H1 (cell line): ENCODE data around the gene MED23. TPM values are rescaled to one million over a fixed set of nuclear protein-coding genes. Genes with fewer than 3 reads are reported as not detected.
A peak's percentile ranks its signal among the peaks of the same experiment; 100 is the strongest.

Experiments
- CTCF ChIA-PET: fragments of 300-600 bp; sonication (Branson Sonifier 250); formaldehyde crosslinking; loops from one replicate; lab custom pipeline; 2021; ENCODE audit not compliant: partially characterized antibody; lab: Charles Lee
- POLR2A ChIA-PET: fragments of 300-600 bp; sonication (Branson Sonifier 250); formaldehyde crosslinking; loops from one replicate; lab custom pipeline; 2021; ENCODE audit warnings: inconsistent platforms; ENCODE audit not compliant: partially characterized antibody; lab: Charles Lee
- DNase-seq, 2 experiments: peaks; one replicate each; pipeline versions ENCODE4 v3.0.0 to v3.0.0-alpha.2; 2010 to 2022; ENCODE audit warnings: low spot score in 2 of 2, low read depth in 1 of 2, mixed read lengths in 1 of 2
- FAIRE-seq: peaks from 2 replicates; lab custom pipeline; 2011; peaks lifted over from hg19 to GRCh38; lab: Jason Lieb, UNC
- H2AFZ ChIP-seq: 2 replicates; pipeline ENCODE4 v1.8.1; 2012; ENCODE audit warnings: low read length, inconsistent platforms
- H2AK5ac ChIP-seq: 2 replicates; pipeline ENCODE4 v1.6.1; 2013; ENCODE audit warnings: low read depth, low read length
- H2BK120ac ChIP-seq: replicated peaks from 2 replicates; pipeline ENCODE3; 2013; ENCODE audit warnings: low read depth, low read length, inconsistent platforms
- H2BK12ac ChIP-seq: 2 replicates; pipeline ENCODE4 v1.6.1; 2013; ENCODE audit warnings: low read depth, low read length
- H2BK15ac ChIP-seq: 2 replicates; pipeline ENCODE4 v1.6.1; 2013; ENCODE audit warnings: low read length
- H2BK20ac ChIP-seq: 2 replicates; pipeline ENCODE4 v1.6.1; 2013; ENCODE audit warnings: low read length
- H2BK5ac ChIP-seq: 2 replicates; pipeline ENCODE4 v1.6.1; 2013; ENCODE audit warnings: low read depth, low read length
- H3K14ac ChIP-seq: 2 replicates; pipeline ENCODE4 v1.6.1; 2013; ENCODE audit warnings: inconsistent platforms; ENCODE audit not compliant: insufficient read length
- H3K18ac ChIP-seq: 2 replicates; pipeline ENCODE4 v1.6.1; 2013; ENCODE audit warnings: low read length; ENCODE audit errors: extremely low read depth
- H3K23ac ChIP-seq: 2 replicates; pipeline ENCODE4 v1.6.1; 2013; ENCODE audit warnings: inconsistent platforms; ENCODE audit not compliant: insufficient read length
- H3K23me2 ChIP-seq: 2 replicates; pipeline ENCODE4 v1.6.1; 2013; ENCODE audit warnings: low read depth, low read length
- H3K27ac ChIP-seq: 2 replicates; pipeline ENCODE4 v1.6.1; 2011; ENCODE audit warnings: low read depth, low read length, inconsistent platforms
- H3K27me3 ChIP-seq, 4 experiments: replicated peaks in 1 of 4; 1 replicate in 1 of 4; 2 replicates in 3 of 4; pipeline versions ENCODE4 v1.6.1 to v1.8.1; 2011 to 2013; ENCODE audit warnings: low read length in 3 of 4, mild to moderate bottlenecking in 3 of 4, inconsistent platforms in 2 of 4, mixed read lengths in 2 of 4, moderate library complexity in 1 of 4; ENCODE audit not compliant: control insufficient read depth in 3 of 4, insufficient read depth in 3 of 4; ENCODE audit errors: extremely low read depth in 1 of 4
- H3K36me3 ChIP-seq, 4 experiments: 2 replicates each; pipeline versions ENCODE4 v1.6.1 to v1.8.1; 2011 to 2013; ENCODE audit warnings: mild to moderate bottlenecking in 4 of 4, low read length in 3 of 4, moderate library complexity in 2 of 4, control low read depth in 1 of 4, inconsistent platforms in 1 of 4; ENCODE audit not compliant: insufficient read depth in 4 of 4, control insufficient read depth in 2 of 4
- H3K4ac ChIP-seq: replicated peaks from 2 replicates; pipeline ENCODE3; 2013; ENCODE audit warnings: low read length, low read depth, mixed read lengths, inconsistent platforms; ENCODE audit not compliant: insufficient read length
- H3K4me1 ChIP-seq, 4 experiments: replicated peaks in 1 of 4; 1 replicate in 1 of 4; 2 replicates in 3 of 4; pipeline versions ENCODE4 v1.6.1 to v1.8.1; 2011 to 2013; ENCODE audit warnings: low read length in 3 of 4, inconsistent platforms in 2 of 4, mixed read lengths in 1 of 4; ENCODE audit not compliant: insufficient read depth in 4 of 4, control insufficient read depth in 3 of 4
- H3K4me2 ChIP-seq, 2 experiments: 2 replicates each; pipeline versions ENCODE4 v1.6.1 to v1.8.1; 2011 to 2013; ENCODE audit warnings: low read depth in 2 of 2, low read length in 2 of 2, control low read depth in 1 of 2, inconsistent platforms in 1 of 2, mild to moderate bottlenecking in 1 of 2; ENCODE audit not compliant: insufficient read depth in 1 of 2
- H3K4me3 ChIP-seq, 4 experiments: fragments of 200-600, 300-600 bp in 1 of 4; sonication (generic), shearing (Covaris generic), sonication (Bioruptor Twin) in 1 of 4; 2 replicates each; pipeline versions ENCODE4 v1.5.1 to v1.8.1; 2011 to 2016; ENCODE audit warnings: low read length in 4 of 4, low read depth in 3 of 4, control low read depth in 2 of 4, inconsistent platforms in 2 of 4, mild to moderate bottlenecking in 2 of 4, mixed read lengths in 1 of 4, moderate library complexity in 1 of 4; ENCODE audit not compliant: insufficient read depth in 2 of 4; ENCODE audit errors: extremely low read depth in 1 of 4
- H3K56ac ChIP-seq: replicated peaks from 2 replicates; pipeline ENCODE3; 2013; ENCODE audit warnings: low read depth, mild to moderate bottlenecking, mixed read lengths, low read length, inconsistent platforms; ENCODE audit not compliant: insufficient read length
- H3K79me1 ChIP-seq: 2 replicates; pipeline ENCODE4 v1.6.1; 2013; ENCODE audit warnings: low read depth, low read length, control low read depth
- H3K79me2 ChIP-seq, 2 experiments: 2 replicates each; pipeline versions ENCODE4 v1.6.1 to v1.8.1; 2012 to 2013; ENCODE audit warnings: low read length in 2 of 2, mild to moderate bottlenecking in 2 of 2, inconsistent platforms in 1 of 2; ENCODE audit not compliant: insufficient read depth in 2 of 2, control insufficient read depth in 1 of 2
- H3K9ac ChIP-seq, 4 experiments: replicated peaks in 1 of 4; 1 replicate in 1 of 4; 2 replicates in 3 of 4; pipeline versions ENCODE4 v1.6.1 to v1.8.1; 2011 to 2013; ENCODE audit warnings: low read depth in 3 of 4, low read length in 3 of 4, control low read depth in 2 of 4, mild to moderate bottlenecking in 2 of 4, moderate library complexity in 2 of 4, inconsistent platforms in 1 of 4; ENCODE audit errors: extremely low read depth in 1 of 4
- H3K9me3 ChIP-seq, 2 experiments: 2 replicates each; pipeline versions ENCODE4 v1.6.1 to v1.8.1; 2012 to 2013; ENCODE audit warnings: mild to moderate bottlenecking in 2 of 2, moderate library complexity in 2 of 2, control low read depth in 1 of 2, inconsistent platforms in 1 of 2, low read depth in 1 of 2, low read length in 1 of 2, mixed read lengths in 1 of 2; ENCODE audit not compliant: insufficient read depth in 2 of 2
- H4K20me1 ChIP-seq, 2 experiments: replicated peaks in 1 of 2; 2 replicates each; pipeline versions ENCODE3 to v1.8.1; 2011 to 2013; ENCODE audit warnings: inconsistent platforms in 2 of 2, low read length in 2 of 2, mild to moderate bottlenecking in 1 of 2; ENCODE audit not compliant: insufficient read depth in 2 of 2, control insufficient read depth in 1 of 2
- H4K5ac ChIP-seq: 2 replicates; pipeline ENCODE4 v1.6.1; 2013; ENCODE audit warnings: low read length, low read depth, mixed read lengths, inconsistent platforms; ENCODE audit not compliant: insufficient read length
- H4K8ac ChIP-seq: 2 replicates; pipeline ENCODE4 v1.8.0; 2013; ENCODE audit warnings: mild to moderate bottlenecking, moderate library complexity, low read length, inconsistent platforms; ENCODE audit not compliant: insufficient read depth; ENCODE audit errors: extremely low read depth
- H4K91ac ChIP-seq: replicated peaks from 2 replicates; pipeline ENCODE3; 2013; ENCODE audit warnings: low read length, mixed read lengths, inconsistent platforms; ENCODE audit not compliant: insufficient read length
- BACH1 ChIP-seq: IDR thresholded peaks from 2 replicates; pipeline ENCODE4 v1.6.1; 2012; ENCODE audit warnings: low read length, improper control_type of control experiment
- BCL11A ChIP-seq, 2 experiments: IDR thresholded peaks; one replicate each; pipeline ENCODE4 v1.6.1; 2011; ENCODE audit warnings: low read depth in 2 of 2, low read length in 2 of 2, mild to moderate bottlenecking in 2 of 2
- GABPA ChIP-seq: IDR thresholded peaks from 2 replicates; pipeline ENCODE4 v1.6.1; 2011; ENCODE audit warnings: mild to moderate bottlenecking, low read length, moderate library complexity, borderline replicate concordance; ENCODE audit not compliant: insufficient read depth
- RAD21 ChIP-seq, 2 experiments: IDR thresholded peaks in 1 of 2; conservative IDR thresholded peaks in 1 of 2; 2 replicates each; pipeline ENCODE4 v1.6.1; 2011; ENCODE audit warnings: low read depth in 2 of 2, low read length in 2 of 2, improper control_type of control experiment in 1 of 2, inconsistent platforms in 1 of 2, mild to moderate bottlenecking in 1 of 2, moderate library complexity in 1 of 2
- SP1 ChIP-seq: IDR thresholded peaks from 2 replicates; pipeline ENCODE4 v1.6.1; 2011; ENCODE audit warnings: low read depth, low read length
- USF2 ChIP-seq: IDR thresholded peaks from 2 replicates; pipeline ENCODE4 v1.6.1; 2011; ENCODE audit warnings: low read length, improper control_type of control experiment
- ZNF274 ChIP-seq: IDR thresholded peaks from 2 replicates; pipeline ENCODE4 v1.7.0; 2012; ENCODE audit warnings: low read length, borderline replicate concordance; ENCODE audit errors: extremely low read depth
- WGBS, 2 experiments: shearing (Covaris generic) in 1 of 2; methylation state at CpG; one replicate each; pipeline versions ENCODE4 v1.1.6 to v1.1.7; 2013 to 2015; ENCODE audit warnings: low lambda C conversion rate in 2 of 2, mixed read lengths in 2 of 2, inconsistent platforms in 1 of 2, low coverage in 1 of 2, missing lambda C conversion rate in 1 of 2; ENCODE audit not compliant: insufficient replicate concordance in 2 of 2, insufficient coverage in 1 of 2, insufficient read length in 1 of 2; ENCODE audit errors: extremely low coverage in 1 of 2, missing lambda C conversion rate in 1 of 2; 5-methylcytosine and 5-hydroxymethylcytosine counted together
- polyA plus RNA-seq, 7 experiments: library from polyadenylated mRNA; depleted of rRNA in 3 of 7; stranded (reverse) in 5 of 7; unstranded in 2 of 7; fragments of >200 nt in 5 of 7; fragments of 200-250 nt in 2 of 7; gene quantifications; 1 replicate in 5 of 7; 2 replicates in 1 of 7; 4 replicates in 1 of 7; pipeline versions ENCODE4 v1.2.1 to v1.2.3, GENCODE V29; 2011 to 2013; ENCODE audit warnings: missing spikeins in 2 of 7, mixed read lengths in 2 of 7
- total RNA-seq: library from RNA; stranded (reverse); fragmentation: NEBNext Ultra II Directional; extraction: Animal tissue kit (Norgen Biotek cat#: 25700); gene quantifications from 2 replicates; pipeline ENCODE4 v1.2.1, GENCODE V29; 2021
- TF ChIP-seq, protein P1 (sequence below), 3 experiments: IDR thresholded peaks; 1 replicate in 2 of 3; 2 replicates in 1 of 3; pipeline versions ENCODE4 v1.5.1 to v1.6.1; 2011; ENCODE audit warnings: low read length in 3 of 3, mild to moderate bottlenecking in 3 of 3, inconsistent platforms in 2 of 3, low read depth in 1 of 3, moderate library complexity in 1 of 3; ENCODE audit not compliant: insufficient read depth in 1 of 3; ENCODE audit errors: control extremely low read depth in 1 of 3

MED23 gene
- total and polyA plus RNA-seq, 2 of the 8 experiments (the other 6 are each of a cell fraction or from before 2014, with no cell fraction given) = 10.5 to 13.0 TPM

GRCh38 chr6:131597446-131597845 lies 30.6 kb downstream of the MED23 start:
- no peak overlapping the region for H2AK5ac ChIP-seq
- no peak overlapping the region for H3K14ac ChIP-seq
- no peak overlapping the region for H2BK12ac ChIP-seq
- WGBS, 2 experiments = 77% methylated on average over 3 of the region's 3 CpGs; no CpG with 5 or more reads in 1 of the 2 experiments
- no peak for FAIRE-seq
- H4K8ac ChIP-seq = no peak overlapping the region
- H3K4ac ChIP-seq = no peak overlapping the region
- H3K18ac ChIP-seq = no peak overlapping the region
- no peak overlapping the region for H2BK120ac ChIP-seq
- H3K56ac ChIP-seq = no peak overlapping the region
- DNase-seq = no peak
- H3K4me3 ChIP-seq = no peak overlapping the region
- no peak overlapping the region for H2BK5ac ChIP-seq
- TF ChIP-seq GABPA = no peak
- no peak for TF ChIP-seq SP1
- no peak for TF ChIP-seq BACH1
- TF ChIP-seq BCL11A (IDR thresholded peaks at IDR 0.05; ENCODE audit: low read depth in 2 of 2, low read length in 2 of 2) = no peak
- TF ChIP-seq ZNF274 = no peak
- peak; percentile 22 to 29; a peak in 3 of 4 replicates for TF ChIP-seq RAD21 (IDR thresholded peaks at IDR 0.05 in 1 of 2, conservative IDR thresholded peaks at IDR 0.05 in 1 of 2; ENCODE audit: low read depth in 2 of 2, low read length in 2 of 2)
- TF ChIP-seq USF2 = no peak
- TF ChIP-seq, protein P1, sequence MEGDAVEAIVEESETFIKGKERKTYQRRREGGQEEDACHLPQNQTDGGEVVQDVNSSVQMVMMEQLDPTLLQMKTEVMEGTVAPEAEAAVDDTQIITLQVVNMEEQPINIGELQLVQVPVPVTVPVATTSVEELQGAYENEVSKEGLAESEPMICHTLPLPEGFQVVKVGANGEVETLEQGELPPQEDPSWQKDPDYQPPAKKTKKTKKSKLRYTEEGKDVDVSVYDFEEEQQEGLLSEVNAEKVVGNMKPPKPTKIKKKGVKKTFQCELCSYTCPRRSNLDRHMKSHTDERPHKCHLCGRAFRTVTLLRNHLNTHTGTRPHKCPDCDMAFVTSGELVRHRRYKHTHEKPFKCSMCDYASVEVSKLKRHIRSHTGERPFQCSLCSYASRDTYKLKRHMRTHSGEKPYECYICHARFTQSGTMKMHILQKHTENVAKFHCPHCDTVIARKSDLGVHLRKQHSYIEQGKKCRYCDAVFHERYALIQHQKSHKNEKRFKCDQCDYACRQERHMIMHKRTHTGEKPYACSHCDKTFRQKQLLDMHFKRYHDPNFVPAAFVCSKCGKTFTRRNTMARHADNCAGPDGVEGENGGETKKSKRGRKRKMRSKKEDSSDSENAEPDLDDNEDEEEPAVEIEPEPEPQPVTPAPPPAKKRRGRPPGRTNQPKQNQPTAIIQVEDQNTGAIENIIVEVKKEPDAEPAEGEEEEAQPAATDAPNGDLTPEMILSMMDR (IDR thresholded peaks at IDR 0.05; ENCODE audit: control extremely low read depth in 1 of 3, insufficient read depth in 1 of 3, low read depth in 1 of 3, low read length in 3 of 3) = peak in 2 of 3 experiments; percentile 10 to 48; a peak in 2 of 4 replicates
- no peak overlapping the region for H3K27ac ChIP-seq
- no peaks in the 10 kb centered on the region for H3K4me1 ChIP-seq
- H2AFZ ChIP-seq = no peak overlapping the region
- H3K4me2 ChIP-seq = no peak overlapping the region
- no peaks in the 10 kb centered on the region for H3K79me1 ChIP-seq
- H3K36me3 ChIP-seq = peaks cover 5 to 58% (median 27%) of the 10 kb centered on the region in 4 experiments; a peak in 7 of 8 replicates
- H3K23me2 ChIP-seq = no peaks in the 10 kb centered on the region
- ChIA-PET CTCF (interaction anchor here (0.7 to 2.0 kb wide), 8 partner anchors 10 to 707 kb away, joined by 3 to 9 read pairs (median 4); no protein-coding TSS in a partner anchor), POLR2A (no interaction called here)
- no peak overlapping the region for H4K5ac ChIP-seq
- H3K27me3 ChIP-seq = no peaks in the 10 kb centered on the region
- no peak overlapping the region for H4K91ac ChIP-seq
- no peak overlapping the region for H3K23ac ChIP-seq
- no peak overlapping the region for H2BK20ac ChIP-seq
- H2BK15ac ChIP-seq = no peak overlapping the region
- H3K9ac ChIP-seq = no peak overlapping the region
- H4K20me1 ChIP-seq = no peaks in the 10 kb centered on the region
- H3K79me2 ChIP-seq = no peaks in the 10 kb centered on the region
- H3K9me3 ChIP-seq = no peaks in the 10 kb centered on the region
